Fibroblast of skin of right quadriceps (primary cell): Measurements from ENCODE around the gene PIK3CD.

ENCODE experiments used
- DNase-seq: peaks from one replicate; pipeline ENCODE4 v3.0.0-alpha.2; 2013

The PIK3CD gene

DNA sequence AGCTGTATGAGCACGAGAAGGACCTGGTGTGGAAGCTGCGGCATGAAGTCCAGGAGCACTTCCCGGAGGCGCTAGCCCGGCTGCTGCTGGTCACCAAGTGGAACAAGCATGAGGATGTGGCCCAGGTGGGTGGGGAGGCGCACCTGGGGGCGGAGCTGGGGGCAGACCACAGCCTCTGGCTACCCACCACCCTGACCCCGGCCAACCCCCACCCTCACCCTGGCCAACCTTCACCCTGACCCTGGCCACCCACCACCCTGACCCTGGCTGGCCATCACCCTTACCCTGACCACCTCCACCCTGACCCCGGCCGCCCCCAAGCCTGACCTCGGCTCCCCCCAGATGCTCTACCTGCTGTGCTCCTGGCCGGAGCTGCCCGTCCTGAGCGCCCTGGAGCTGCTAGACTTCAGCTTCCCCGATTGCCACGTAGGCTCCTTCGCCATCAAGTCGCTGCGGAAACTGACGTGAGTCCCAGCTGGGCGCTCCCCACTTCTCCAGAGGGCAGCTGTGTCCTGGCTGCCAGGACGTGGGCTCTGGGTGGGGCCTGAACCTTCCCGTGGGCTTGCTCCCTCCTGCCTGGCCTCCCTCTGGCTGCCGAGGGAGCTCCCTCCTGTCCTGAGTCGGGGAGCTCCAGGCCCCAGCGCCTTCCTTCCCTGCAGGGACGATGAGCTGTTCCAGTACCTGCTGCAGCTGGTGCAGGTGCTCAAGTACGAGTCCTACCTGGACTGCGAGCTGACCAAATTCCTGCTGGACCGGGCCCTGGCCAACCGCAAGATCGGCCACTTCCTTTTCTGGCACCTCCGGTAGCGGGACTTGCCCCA lies 69.5 kb downstream of the PIK3CD start:
- no peak for DNase-seq

DNA sequence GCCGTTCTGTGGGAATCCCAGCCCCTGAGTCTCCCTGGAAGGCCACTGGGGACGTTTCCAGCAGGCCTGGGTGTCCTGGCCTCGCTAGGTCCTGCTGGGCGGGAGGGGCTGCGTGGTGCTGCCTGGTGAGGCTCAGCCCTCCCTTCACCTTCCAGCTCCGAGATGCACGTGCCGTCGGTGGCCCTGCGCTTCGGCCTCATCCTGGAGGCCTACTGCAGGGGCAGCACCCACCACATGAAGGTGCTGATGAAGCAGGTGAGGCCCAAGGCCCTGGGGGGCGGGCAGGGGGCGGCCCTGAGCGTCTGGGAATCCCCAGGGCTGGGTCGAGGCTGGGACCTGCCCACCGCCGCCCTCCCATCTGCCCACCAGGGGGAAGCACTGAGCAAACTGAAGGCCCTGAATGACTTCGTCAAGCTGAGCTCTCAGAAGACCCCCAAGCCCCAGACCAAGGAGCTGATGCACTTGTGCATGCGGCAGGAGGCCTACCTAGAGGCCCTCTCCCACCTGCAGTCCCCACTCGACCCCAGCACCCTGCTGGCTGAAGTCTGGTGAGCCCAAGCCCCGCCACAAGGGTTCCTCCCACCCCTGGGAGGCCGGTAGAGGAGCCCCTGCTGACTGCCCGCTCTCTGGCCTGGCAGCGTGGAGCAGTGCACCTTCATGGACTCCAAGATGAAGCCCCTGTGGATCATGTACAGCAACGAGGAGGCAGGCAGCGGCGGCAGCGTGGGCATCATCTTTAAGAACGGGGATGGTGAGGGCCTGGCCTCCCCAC lies 70.3 kb downstream of the PIK3CD start:
- no peak for DNase-seq

- DNase-seq = no peak
These were observed 70.8 kb downstream of the PIK3CD start for GRCh38 chr1:9722378-9722749.

GRCh38 chr1:9723068-9723805 lies 71.7 kb downstream of the PIK3CD start:
- DNase-seq = no peak

- DNase-seq = no peak
These were observed 72.4 kb downstream of the PIK3CD start for GRCh38 chr1:9723926-9724325.

- DNase-seq = peak; percentile 43
These were observed 73.4 kb downstream of the PIK3CD start for GRCh38 chr1:9724706-9725476.

GRCh38 chr1:9726406-9726805 lies 74.9 kb downstream of the PIK3CD start:
- no peak for DNase-seq

GRCh38 chr1:9726905-9727595 lies 75.5 kb downstream of the PIK3CD start:
- no peak for DNase-seq

DNA sequence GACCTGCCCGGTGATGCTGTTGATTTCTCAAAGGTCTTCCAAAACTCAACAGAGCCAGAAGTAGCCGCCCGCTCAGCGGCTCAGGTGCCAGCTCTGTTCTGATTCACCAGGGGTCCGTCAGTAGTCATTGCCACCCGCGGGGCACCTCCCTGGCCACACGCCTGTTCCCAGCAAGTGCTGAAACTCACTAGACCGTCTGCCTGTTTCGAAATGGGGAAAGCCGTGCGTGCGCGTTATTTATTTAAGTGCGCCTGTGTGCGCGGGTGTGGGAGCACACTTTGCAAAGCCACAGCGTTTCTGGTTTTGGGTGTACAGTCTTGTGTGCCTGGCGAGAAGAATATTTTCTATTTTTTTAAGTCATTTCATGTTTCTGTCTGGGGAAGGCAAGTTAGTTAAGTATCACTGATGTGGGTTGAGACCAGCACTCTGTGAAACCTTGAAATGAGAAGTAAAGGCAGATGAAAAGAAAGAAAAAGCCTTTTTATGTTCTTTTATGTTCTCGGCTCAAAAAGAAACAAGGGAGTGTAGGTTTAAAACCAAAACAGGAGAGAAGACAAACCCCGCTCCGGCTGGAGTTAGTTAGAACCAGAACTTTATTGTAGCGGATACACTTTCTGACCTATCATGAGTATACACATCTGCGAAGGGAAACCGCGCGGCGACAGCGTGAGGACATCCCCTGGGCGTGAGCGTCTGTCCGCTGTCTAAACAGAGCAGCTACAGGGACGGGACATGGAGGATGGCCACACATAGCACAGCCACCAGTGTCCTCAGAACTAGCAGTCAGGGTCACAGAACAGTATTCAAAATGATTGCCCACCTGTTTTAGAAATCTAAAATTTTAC lies 77.1 kb downstream of the PIK3CD start:
- no peak for DNase-seq

GRCh38 chr1:9729523-9729922 lies 78.0 kb downstream of the PIK3CD start:
- DNase-seq = no peak

DNA sequence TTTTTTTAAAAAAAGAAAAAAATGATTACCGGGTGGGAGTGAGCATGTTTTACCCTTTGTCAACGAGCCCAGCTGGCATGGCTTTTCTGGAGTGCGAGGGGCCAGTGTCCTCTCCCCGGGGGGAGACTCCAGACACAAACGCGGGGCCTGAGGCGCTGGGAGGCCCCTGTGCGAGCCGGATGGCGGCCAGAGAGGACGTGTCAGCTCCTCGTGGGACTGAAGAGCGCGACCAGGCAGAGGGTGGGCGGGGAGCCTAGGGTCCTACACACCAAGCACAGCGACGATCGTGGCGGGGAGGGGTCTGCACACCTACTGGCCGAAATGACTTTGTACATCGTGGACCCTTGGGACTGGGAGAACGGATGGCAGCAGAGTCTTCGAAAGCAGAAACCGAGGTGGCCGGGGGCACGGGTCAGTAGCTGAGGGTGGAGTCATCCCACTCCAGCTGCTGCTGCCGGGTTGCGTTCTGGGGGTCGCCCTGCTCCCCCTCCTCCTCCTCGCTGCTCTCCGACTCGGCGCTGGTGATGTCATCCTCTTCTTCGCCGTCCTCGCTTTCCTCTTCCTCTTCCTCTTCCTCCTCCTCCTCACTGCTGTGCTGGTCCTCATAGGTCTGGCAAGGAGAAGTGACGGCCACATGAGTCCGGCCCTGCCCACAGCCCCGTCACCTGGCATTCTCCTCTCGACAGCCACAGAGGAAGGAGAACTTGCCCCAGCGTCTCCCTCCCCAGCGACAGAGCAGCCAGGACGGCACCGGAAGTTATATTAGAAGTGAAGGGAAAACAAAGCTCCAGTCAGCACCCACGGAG lies 78.8 kb downstream of the PIK3CD start:
- no peak for DNase-seq

DNA sequence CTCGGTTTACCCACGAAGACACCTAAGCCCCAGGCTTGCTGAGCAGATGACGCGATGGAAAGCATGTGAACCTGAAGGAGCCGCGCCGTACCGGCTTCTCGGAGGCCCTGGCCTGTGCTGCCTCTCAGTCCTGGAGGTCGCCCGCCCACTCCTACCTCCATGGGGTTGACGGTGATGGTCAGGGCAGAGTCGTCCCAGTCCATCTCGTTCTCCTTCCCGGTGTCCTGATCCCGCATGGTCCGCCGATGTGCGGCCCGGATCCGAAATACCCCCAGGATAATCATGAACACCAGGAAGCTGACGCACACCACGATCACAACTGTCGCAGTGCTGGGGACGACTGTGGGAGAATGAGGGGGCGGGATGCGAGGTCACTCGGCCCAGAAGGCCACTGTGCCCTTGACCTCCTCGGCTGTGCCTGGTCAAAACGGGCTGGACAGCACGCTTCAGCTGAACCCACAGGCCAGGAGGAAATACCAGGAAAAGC lies 79.6 kb downstream of the PIK3CD start:
- no peak for DNase-seq

GRCh38 chr1:9731561-9731960 lies 80.0 kb downstream of the PIK3CD start:
- no peak for DNase-seq

- DNase-seq = no peak
These were observed 80.8 kb downstream of the PIK3CD start for GRCh38 chr1:9732123-9732971.

DNA sequence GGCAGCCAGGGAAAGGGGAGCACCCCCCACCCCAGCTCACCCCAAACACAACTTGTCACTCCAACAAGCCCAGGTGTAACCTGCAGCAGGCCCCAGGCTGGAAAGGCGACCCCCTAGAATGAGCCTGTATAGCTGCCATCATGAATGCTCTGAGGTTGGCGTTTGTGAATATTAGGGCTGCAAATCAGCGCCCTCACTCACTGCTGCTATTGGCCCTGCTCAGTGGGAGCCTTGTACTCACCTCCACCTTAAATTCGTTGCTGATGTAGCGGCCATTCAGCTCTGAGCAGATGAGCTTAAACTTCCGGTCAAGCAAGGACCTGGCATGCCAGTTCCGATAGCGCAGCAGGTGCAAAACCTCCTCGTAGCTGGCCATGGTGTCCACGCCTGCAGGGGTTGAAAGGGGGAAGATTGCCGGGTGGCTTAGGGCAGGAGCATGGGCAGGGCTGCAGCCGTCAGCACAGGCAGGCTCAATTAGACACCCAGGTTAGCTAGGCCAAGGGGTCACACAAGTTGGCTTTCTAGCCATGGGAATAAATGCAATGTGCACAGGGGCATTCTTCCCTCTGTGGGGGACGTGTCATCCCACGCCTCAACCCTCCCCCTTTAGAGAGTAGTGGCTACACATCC lies 81.7 kb downstream of the PIK3CD start:
- DNase-seq = no peak

- DNase-seq = no peak
These were observed 84.3 kb downstream of the PIK3CD start for GRCh38 chr1:9735800-9736199.

DNA sequence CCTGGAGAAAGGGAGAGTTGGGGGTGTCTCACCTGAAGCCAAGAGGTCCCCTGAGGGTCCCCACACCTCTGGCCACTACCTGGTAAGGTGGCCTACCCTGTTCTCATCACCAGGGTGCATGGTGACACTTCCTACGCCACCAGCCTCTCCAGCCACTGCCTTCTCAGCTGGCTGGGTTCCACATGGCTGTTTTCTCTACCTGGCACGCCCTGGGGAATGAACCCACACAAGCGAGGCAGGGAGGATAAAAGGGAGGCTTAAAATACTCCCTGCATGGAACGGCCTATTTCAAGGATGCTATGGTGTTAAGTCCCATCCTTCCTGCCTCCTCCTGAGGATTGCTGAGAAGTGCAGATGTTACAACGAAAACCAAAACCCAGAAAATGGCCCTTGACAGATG lies 84.7 kb downstream of the PIK3CD start:
- DNase-seq = no peak

- no peak for DNase-seq
These were observed 85.5 kb downstream of the PIK3CD start for GRCh38 chr1:9737057-9737456.

DNA sequence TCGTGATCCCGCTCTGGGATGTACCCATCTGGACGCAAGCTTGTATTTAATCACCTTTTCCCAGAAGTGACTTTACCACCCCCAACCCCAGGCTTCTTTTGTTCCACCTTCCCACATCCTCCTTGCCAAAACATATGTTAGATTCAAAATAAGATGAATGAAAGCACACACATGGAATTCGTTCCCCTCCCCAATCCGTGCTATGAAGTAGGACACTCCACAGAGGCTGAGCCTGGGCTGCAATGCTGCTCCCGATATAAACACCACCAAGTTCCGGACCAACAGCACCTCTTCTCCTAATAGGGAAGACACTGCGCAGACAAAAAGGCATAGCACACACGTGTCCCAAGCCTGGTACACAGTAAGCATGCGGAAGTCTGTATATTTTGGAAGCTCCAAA lies 86.1 kb downstream of the PIK3CD start:
- peak; percentile 47 for DNase-seq
